Lower lobe of right lung (tissue), 2 donors: Measurements from ENCODE around the gene SHLD1. TPM values are rescaled to one million over a fixed set of nuclear protein-coding genes. Genes with fewer than 3 reads are reported as not detected.
"Not testable (repeated sequence)": the region's sequence is repeated elsewhere in the genome, so short reads cannot be mapped to it uniquely, and the experiment has no call there.

Experiments
- ATAC-seq, 2 donors: fragments of 200-7000 bp; cut with Tn5 transposase; one replicate each; pipeline ENCODE4 v1.9.1; 2020 to 2022; ENCODE audit warnings: mild to moderate bottlenecking in 2 of 2, moderate library complexity in 2 of 2
- DNase-seq: peaks from one replicate; pipeline ENCODE4 v3.0.0-alpha.2; 2020
- H3K27ac ChIP-seq: fragments of 200-600 bp; one replicate; pipeline ENCODE4 v1.8.0; 2022
- H3K27me3 ChIP-seq: fragments of 200-600 bp; one replicate; pipeline ENCODE4 v1.8.0; 2022; ENCODE audit warnings: low read depth
- H3K36me3 ChIP-seq: fragments of 200-600 bp; one replicate; pipeline ENCODE4 v1.8.0; 2022; ENCODE audit warnings: mild to moderate bottlenecking
- H3K4me1 ChIP-seq: fragments of 200-600 bp; one replicate; pipeline ENCODE4 v1.8.0; 2022
- H3K4me3 ChIP-seq: fragments of 200-600 bp; one replicate; pipeline ENCODE4 v1.8.0; 2022; ENCODE audit warnings: mild to moderate bottlenecking
- H3K9me3 ChIP-seq: fragments of 200-600 bp; one replicate; pipeline ENCODE4 v1.8.0; 2022
- intact Hi-C: fragments of 100-400 bp; cut with DNase I; formaldehyde crosslinking; loops from one replicate; pipeline ENCODE4 v1.11.0; 2022
- long read RNA-seq: library from polyadenylated mRNA; unstranded; transcript quantifications from one replicate; pipeline ENCODE4 v2.0.0, GENCODE V29; 2021
- total RNA-seq: library from RNA; stranded (reverse); fragmentation: NEBNext Ultra II Directional; extraction: Animal tissue kit (Norgen Biotek cat#: 25700); gene quantifications from one replicate; pipeline ENCODE4 v1.2.1, GENCODE V29; 2021
- TF ChIP-seq, protein P1 (sequence below): fragments of 200-600 bp; IDR thresholded peaks from one replicate; pipeline ENCODE4 v1.8.0; 2022; ENCODE audit warnings: antibody characterized with exemption, mild to moderate bottlenecking
- donor health status: DM: no; HTN: yes; CAD: no; lungs with severe emphysema.

SHLD1 gene, protein sequence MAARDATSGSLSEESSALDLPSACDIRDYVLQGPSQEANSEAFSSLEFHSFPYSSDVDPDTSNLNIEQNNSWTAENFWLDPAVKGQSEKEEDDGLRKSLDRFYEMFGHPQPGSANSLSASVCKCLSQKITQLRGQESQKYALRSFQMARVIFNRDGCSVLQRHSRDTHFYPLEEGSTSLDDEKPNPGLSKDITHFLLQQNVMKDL
- total RNA-seq = 6.0 TPM
- long read RNA-seq, transcript SHLD1-201 (3 exons, 1,154 nt) = major isoform, 6 of 12 reads
- long read RNA-seq, partial matches to known transcripts = 0 of 12 reads
- long read RNA-seq, other reads (novel, unspliced or antisense) = 6 of 12 reads

GRCh38 chr20:5749952-5750779 lies at the start of gene SHLD1:
Gene SHLD1, plus strand, starts transcription at chr20:5750401. Its CDS starts 22,465 bp downstream, at chr20:5772866.
- ATAC-seq = peak; percentile 96 to 99
- TF ChIP-seq, protein P1, sequence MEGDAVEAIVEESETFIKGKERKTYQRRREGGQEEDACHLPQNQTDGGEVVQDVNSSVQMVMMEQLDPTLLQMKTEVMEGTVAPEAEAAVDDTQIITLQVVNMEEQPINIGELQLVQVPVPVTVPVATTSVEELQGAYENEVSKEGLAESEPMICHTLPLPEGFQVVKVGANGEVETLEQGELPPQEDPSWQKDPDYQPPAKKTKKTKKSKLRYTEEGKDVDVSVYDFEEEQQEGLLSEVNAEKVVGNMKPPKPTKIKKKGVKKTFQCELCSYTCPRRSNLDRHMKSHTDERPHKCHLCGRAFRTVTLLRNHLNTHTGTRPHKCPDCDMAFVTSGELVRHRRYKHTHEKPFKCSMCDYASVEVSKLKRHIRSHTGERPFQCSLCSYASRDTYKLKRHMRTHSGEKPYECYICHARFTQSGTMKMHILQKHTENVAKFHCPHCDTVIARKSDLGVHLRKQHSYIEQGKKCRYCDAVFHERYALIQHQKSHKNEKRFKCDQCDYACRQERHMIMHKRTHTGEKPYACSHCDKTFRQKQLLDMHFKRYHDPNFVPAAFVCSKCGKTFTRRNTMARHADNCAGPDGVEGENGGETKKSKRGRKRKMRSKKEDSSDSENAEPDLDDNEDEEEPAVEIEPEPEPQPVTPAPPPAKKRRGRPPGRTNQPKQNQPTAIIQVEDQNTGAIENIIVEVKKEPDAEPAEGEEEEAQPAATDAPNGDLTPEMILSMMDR = no peak
- Histone ChIP-seq H3K9me3 (no peaks in the 10 kb centered on the region), H3K27me3 (no peaks in the 10 kb centered on the region), H3K4me1 (peaks cover 18% of the 10 kb centered on the region), H3K27ac (peak within 1 kb of the TSS; percentile 86), H3K36me3 (no peaks in the 10 kb centered on the region), H3K4me3 (peak within 1 kb of the TSS; percentile 64)
- intact Hi-C loops = no loop called here
- DNase-seq = peak; percentile 90

GRCh38 chr20:5702339-5702738 lies 47.9 kb upstream of the SHLD1 start:
- H3K27me3 ChIP-seq, intact Hi-C loops, H3K36me3 ChIP-seq, H3K9me3 ChIP-seq, H3K4me1 ChIP-seq, H3K4me3 ChIP-seq, H3K27ac ChIP-seq, ATAC-seq, DNase-seq: not testable (repeated sequence)

DNA sequence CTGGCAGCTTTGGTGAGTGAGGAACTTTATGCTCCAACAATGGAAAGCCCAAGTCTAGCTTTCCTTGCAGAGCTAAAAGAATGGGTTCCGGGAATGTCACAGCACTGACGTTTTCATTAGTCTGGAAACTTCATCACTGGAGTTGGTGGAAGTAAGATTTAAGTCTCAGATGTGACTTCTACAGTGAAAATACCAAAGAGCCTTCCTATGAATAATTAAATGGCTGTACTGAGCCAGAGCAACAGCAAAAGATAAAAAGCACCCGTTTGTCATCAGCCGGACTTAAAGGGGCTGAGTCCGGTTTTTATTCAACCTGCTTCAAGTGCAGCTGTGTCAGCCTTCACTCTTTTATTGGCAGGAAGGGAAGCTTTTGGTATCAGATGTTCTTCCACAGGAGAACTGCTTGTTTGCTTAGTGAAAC lies 46.5 kb upstream of the SHLD1 start:
- peak overlapping the region; percentile 15 for H3K27ac ChIP-seq
- H3K27me3 ChIP-seq = no peaks in the 10 kb centered on the region
- no peak overlapping the region for H3K4me3 ChIP-seq
- TF ChIP-seq, protein P1 = no peak
- ATAC-seq = no peak
- DNase-seq = no peak
- intact Hi-C loops = no loop called here
- no peaks in the 10 kb centered on the region for H3K36me3 ChIP-seq
- no peaks in the 10 kb centered on the region for H3K9me3 ChIP-seq
- no peaks in the 10 kb centered on the region for H3K4me1 ChIP-seq

DNA sequence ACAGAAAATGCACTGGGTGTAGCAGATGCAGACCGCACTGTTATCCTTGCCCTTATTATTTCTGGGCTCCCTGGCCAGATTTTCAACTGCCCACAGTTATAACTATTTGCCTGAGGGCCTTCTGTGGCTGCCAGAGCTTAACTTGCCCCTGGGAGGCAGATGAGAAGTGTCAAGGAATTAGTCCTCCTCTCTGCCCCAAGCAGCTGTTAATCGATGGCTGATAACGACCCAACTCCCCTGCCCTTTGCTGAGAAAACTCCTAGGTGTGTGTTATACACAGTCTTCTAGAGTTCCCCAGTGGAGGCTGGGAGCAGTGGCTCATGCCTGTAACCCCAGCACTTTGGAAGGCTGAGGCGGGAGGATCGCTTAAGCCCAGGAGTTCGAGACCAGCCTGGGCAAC lies 44.4 kb upstream of the SHLD1 start:
- Histone ChIP-seq H3K27me3 (no peaks in the 10 kb centered on the region), H3K27ac (no peak overlapping the region), H3K9me3 (no peaks in the 10 kb centered on the region), H3K4me1 (no peaks in the 10 kb centered on the region), H3K36me3 (no peaks in the 10 kb centered on the region), H3K4me3 (no peak overlapping the region)
- TF ChIP-seq, protein P1 = no peak
- ATAC-seq = no peak
- no peak for DNase-seq
- intact Hi-C loops = no loop called here

GRCh38 chr20:5706797-5707196 lies 43.4 kb upstream of the SHLD1 start:
- Histone ChIP-seq H3K4me3 (no peak overlapping the region), H3K27me3 (no peaks in the 10 kb centered on the region), H3K4me1 (no peaks in the 10 kb centered on the region), H3K9me3 (no peaks in the 10 kb centered on the region), H3K27ac (no peak overlapping the region), H3K36me3 (no peaks in the 10 kb centered on the region)
- ATAC-seq = no peak
- no peak for DNase-seq
- TF ChIP-seq, protein P1 = no peak
- intact Hi-C loops = no loop called here

- peaks cover 8% of the 10 kb centered on the region for H3K9me3 ChIP-seq
- DNase-seq (no peak), ATAC-seq (no peak)
- no peak overlapping the region for H3K27ac ChIP-seq
- H3K4me3 ChIP-seq = no peak overlapping the region
- H3K4me1 ChIP-seq = peaks cover 10% of the 10 kb centered on the region
- TF ChIP-seq, protein P1 = no peak
- intact Hi-C loops = no loop called here
- H3K27me3 ChIP-seq = no peaks in the 10 kb centered on the region
- no peaks in the 10 kb centered on the region for H3K36me3 ChIP-seq
Observed at GRCh38 chr20:5710551-5710950, 39.6 kb upstream of the SHLD1 start.
